OCI-LY7 (cell line): ENCODE data around the gene PIAS4. TPM values are rescaled to one million over a fixed set of nuclear protein-coding genes. Genes with fewer than 3 reads are reported as not detected.

ENCODE experiments used
- BruUV-seq: library from RNA; stranded (reverse); fragments of 400-500 nt; replicated peaks from 2 replicates; lab custom pipeline; 2021; lab: Mats Ljungman, UMichigan
- CTCF ChIA-PET: fragments of 300-600 bp; sonication (Branson Sonifier 250); formaldehyde crosslinking; loops from one replicate; lab custom pipeline; 2022; ENCODE audit warnings: antibody characterized with exemption; ENCODE audit not compliant: unreplicated experiment; lab: Charles Lee
- POLR2A ChIA-PET: fragments of 300-600 bp; sonication (Branson Sonifier 250); formaldehyde crosslinking; loops from one replicate; lab custom pipeline; 2022; ENCODE audit warnings: antibody characterized with exemption; lab: Charles Lee
- DNase-seq: peaks from one replicate; pipeline ENCODE4 v3.0.0-alpha.2; 2015; ENCODE audit warnings: low spot score
- H2AFZ ChIP-seq: fragments of 200-600 bp; sonication (generic), shearing (Covaris generic); 2 replicates; pipeline ENCODE4 v1.6.1; 2014; ENCODE audit warnings: mild to moderate bottlenecking, antibody characterized with exemption, low read length, moderate library complexity
- H3K27ac ChIP-seq: fragments of 200-600 bp; sonication (generic); 2 replicates; pipeline ENCODE4 v1.5.1; 2014; ENCODE audit warnings: mixed run types, low read depth, mild to moderate bottlenecking, moderate library complexity, low read length, inconsistent platforms; ENCODE audit not compliant: poor library complexity, severe bottlenecking
- H3K36me3 ChIP-seq: fragments of 200-600 bp; sonication (generic); 2 replicates; pipeline ENCODE4 v1.6.1; 2014; ENCODE audit warnings: mild to moderate bottlenecking, antibody characterized with exemption, low read length, moderate library complexity, mixed read lengths; ENCODE audit not compliant: insufficient read depth
- H3K4me1 ChIP-seq: fragments of 200-600 bp; sonication (generic); 2 replicates; pipeline ENCODE4 v1.5.1; 2014; ENCODE audit warnings: mild to moderate bottlenecking, low read length; ENCODE audit not compliant: insufficient read depth, poor library complexity, severe bottlenecking
- H3K4me2 ChIP-seq: fragments of 200-600 bp; sonication (generic); 2 replicates; pipeline ENCODE4 v1.6.1; 2014; ENCODE audit warnings: mild to moderate bottlenecking, low read length
- H3K4me3 ChIP-seq: fragments of 200-600 bp; sonication (generic); 2 replicates; pipeline ENCODE4 v1.5.1; 2014; ENCODE audit warnings: mild to moderate bottlenecking, low read depth, low read length; ENCODE audit not compliant: poor library complexity, severe bottlenecking
- H3K79me2 ChIP-seq: fragments of 200-600 bp; sonication (generic); 2 replicates; pipeline ENCODE4 v1.6.1; 2016; ENCODE audit warnings: low read depth, mild to moderate bottlenecking, low read length, moderate library complexity, mixed read lengths; ENCODE audit not compliant: insufficient read depth
- H3K9me2 ChIP-seq: fragments of 200-600 bp; sonication (generic); 2 replicates; pipeline ENCODE4 v1.6.1; 2016; ENCODE audit warnings: mild to moderate bottlenecking, low read length, mixed read lengths; ENCODE audit not compliant: insufficient read depth
- H3K9me3 ChIP-seq: fragments of 200-600 bp; sonication (generic); 2 replicates; pipeline ENCODE4 v1.6.1; 2014; ENCODE audit warnings: mild to moderate bottlenecking, mixed run types, low read length, mixed read lengths
- H4K20me1 ChIP-seq: fragments of 200-600 bp; sonication (generic); 2 replicates; pipeline ENCODE4 v1.6.1; 2014; ENCODE audit warnings: mild to moderate bottlenecking, antibody characterized with exemption, low read length, moderate library complexity, mixed read lengths; ENCODE audit not compliant: insufficient read depth
- EZH2phosphoT487 ChIP-seq: fragments of 200-600 bp; sonication (generic); IDR thresholded peaks from 2 replicates; pipeline ENCODE4 v1.6.1; 2018; ENCODE audit warnings: low read depth, borderline replicate concordance, mild to moderate bottlenecking, mixed run types, antibody characterized with exemption, low read length, moderate library complexity, mixed read lengths
- intact Hi-C: fragments of 100-400 bp; cut with micrococcal nuclease; formaldehyde crosslinking; loops from one replicate; pipeline ENCODE4 v1.10.0; 2022; ENCODE audit not compliant: unreplicated experiment
- total RNA-seq, 2 experiments: library from RNA; depleted of rRNA in 1 of 2; stranded (reverse); fragments of >200 nt in 1 of 2; shearing (Covaris generic) in 1 of 2; gene quantifications; 2 replicates each; pipeline ENCODE4 v1.2.3, GENCODE V29; 2014 to 2022
- TF ChIP-seq, protein P1 (sequence below): fragments of 200-600 bp; sonication (generic); conservative IDR thresholded peaks from 2 replicates; pipeline ENCODE4 v1.5.1; 2014; ENCODE audit warnings: mild to moderate bottlenecking, antibody characterized with exemption, low read length, moderate library complexity, mixed read lengths

The PIAS4 gene
- total RNA-seq, 2 experiments from 2014 or later, result 25.3 to 35.0 TPM

DNA sequence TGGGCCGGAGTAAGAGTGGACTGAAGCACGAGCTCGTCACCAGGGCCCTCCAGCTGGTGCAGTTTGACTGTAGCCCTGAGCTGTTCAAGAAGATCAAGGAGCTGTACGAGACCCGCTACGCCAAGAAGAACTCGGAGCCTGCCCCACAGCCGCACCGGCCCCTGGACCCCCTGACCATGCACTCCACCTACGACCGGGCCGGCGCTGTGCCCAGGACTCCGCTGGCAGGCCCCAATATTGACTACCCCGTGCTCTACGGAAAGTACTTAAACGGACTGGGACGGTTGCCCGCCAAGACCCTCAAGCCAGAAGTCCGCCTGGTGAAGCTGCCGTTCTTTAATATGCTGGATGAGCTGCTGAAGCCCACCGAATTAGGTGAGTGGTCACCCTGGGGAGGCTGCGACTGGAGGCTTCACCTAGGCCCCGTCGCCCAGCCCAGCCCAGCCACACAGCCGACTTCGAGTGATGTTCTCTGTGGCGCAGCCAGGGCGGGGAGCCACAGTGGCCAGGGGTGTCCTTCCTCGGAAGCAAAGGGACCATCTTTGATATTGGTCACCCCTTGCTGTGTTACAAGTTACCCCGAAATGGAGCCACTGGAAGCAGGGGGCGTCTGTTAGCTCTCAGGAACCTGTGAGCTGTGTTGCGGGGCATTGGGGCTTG is 5.6 kb downstream of the PIAS4 start:
- Histone ChIP-seq H3K4me3 (no peak overlapping the region), H3K4me1 (peaks cover 11% of the 10 kb centered on the region), H3K4me2 (no peak overlapping the region), H4K20me1 (peaks cover 8% of the 10 kb centered on the region), H3K9me2 (no peaks in the 10 kb centered on the region), H2AFZ (no peak overlapping the region), H3K79me2 (peaks cover 18% of the 10 kb centered on the region; the same call in 1 of the 2 replicates), H3K9me3 (no peaks in the 10 kb centered on the region), H3K36me3 (peaks cover 42% of the 10 kb centered on the region), H3K27ac (no peak overlapping the region)
- intact Hi-C loops, result no loop called here
- DNase-seq, result no peak
- no TSS peak for BruUV-seq
- ChIA-PET CTCF (no interaction called here), POLR2A (no interaction called here)
- TF ChIP-seq, protein P1, sequence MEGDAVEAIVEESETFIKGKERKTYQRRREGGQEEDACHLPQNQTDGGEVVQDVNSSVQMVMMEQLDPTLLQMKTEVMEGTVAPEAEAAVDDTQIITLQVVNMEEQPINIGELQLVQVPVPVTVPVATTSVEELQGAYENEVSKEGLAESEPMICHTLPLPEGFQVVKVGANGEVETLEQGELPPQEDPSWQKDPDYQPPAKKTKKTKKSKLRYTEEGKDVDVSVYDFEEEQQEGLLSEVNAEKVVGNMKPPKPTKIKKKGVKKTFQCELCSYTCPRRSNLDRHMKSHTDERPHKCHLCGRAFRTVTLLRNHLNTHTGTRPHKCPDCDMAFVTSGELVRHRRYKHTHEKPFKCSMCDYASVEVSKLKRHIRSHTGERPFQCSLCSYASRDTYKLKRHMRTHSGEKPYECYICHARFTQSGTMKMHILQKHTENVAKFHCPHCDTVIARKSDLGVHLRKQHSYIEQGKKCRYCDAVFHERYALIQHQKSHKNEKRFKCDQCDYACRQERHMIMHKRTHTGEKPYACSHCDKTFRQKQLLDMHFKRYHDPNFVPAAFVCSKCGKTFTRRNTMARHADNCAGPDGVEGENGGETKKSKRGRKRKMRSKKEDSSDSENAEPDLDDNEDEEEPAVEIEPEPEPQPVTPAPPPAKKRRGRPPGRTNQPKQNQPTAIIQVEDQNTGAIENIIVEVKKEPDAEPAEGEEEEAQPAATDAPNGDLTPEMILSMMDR, result no peak
- TF ChIP-seq EZH2phosphoT487, result no peak

GRCh38 chr19:4013886-4014540 is 6.5 kb downstream of the PIAS4 start:
- ChIA-PET CTCF (no interaction called here), POLR2A (interaction anchor here (0.5 kb wide), 1 partner anchor 1166 kb away, joined by 3 read pairs; no protein-coding TSS in a partner anchor)
- Histone ChIP-seq H3K79me2 (peaks cover 9% of the 10 kb centered on the region; the same call in 1 of the 2 replicates), H3K4me2 (no peak overlapping the region), H3K36me3 (peaks cover 51% of the 10 kb centered on the region), H3K4me3 (no peak overlapping the region), H3K9me3 (no peaks in the 10 kb centered on the region), H4K20me1 (peaks cover 4% of the 10 kb centered on the region), H3K4me1 (peaks cover 4% of the 10 kb centered on the region), H2AFZ (no peak overlapping the region), H3K9me2 (no peaks in the 10 kb centered on the region), H3K27ac (no peak overlapping the region)
- TF ChIP-seq, protein P1, result no peak
- no peak for TF ChIP-seq EZH2phosphoT487
- DNase-seq, result no peak
- intact Hi-C loops, result no loop called here
- BruUV-seq, result no TSS peak
